ENCODE measurements around the gene RGS2. TPM values are rescaled to one million over a fixed set of nuclear protein-coding genes. Genes with fewer than 3 reads are reported as not detected.
A peak's percentile ranks its signal among the peaks of the same experiment; 100 is the strongest.

RGS2 gene
- 10 to 100 TPM; 36.8 to 44.2 (median 36.9) TPM for polyA plus RNA-seq (ENCODE audit: insufficient read length in 3 of 3)

- peak; percentile 78 to 89 (median 82) for DNase-seq (ENCODE audit: low read depth in 3 of 3, low spot score in 2 of 3)
Measured at GRCh38 chr1:192808518-192809306, at the start of gene RGS2. Gene RGS2, plus strand, starts transcription at chr1:192809039. Its CDS starts 33 bp downstream, at chr1:192809072.

DNA sequence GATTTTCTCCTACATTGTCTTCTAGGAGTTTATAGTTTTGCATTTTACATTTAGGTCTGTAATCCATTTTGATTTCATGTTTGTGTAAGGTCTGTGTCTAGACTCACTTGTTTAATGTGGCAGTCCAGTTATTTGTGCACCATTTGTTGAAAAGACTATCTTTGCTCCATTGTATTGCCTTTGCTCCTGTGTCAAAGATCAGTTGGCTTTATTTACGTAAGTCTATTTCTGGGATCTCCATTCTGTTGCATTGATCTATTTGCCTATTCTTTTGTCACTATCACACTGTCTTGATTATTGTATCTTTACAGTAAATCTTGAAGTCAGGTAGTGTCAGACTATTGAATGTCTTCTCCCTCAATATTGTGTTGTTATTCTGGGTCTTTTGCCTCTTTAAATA is 49.7 kb upstream of the RGS2 start:
- DNase-seq (ENCODE audit: low read depth in 3 of 3, low spot score in 2 of 3) = no peak

- no peak for DNase-seq (ENCODE audit: low read depth in 3 of 3, low spot score in 2 of 3)
Measured at GRCh38 chr1:192762265-192762664, 46.6 kb upstream of the RGS2 start.

GRCh38 chr1:192763243-192763642 is 45.6 kb upstream of the RGS2 start:
- no peak for DNase-seq (ENCODE audit: low read depth in 3 of 3, low spot score in 2 of 3)

GRCh38 chr1:192763756-192764155 is 45.1 kb upstream of the RGS2 start:
- DNase-seq (ENCODE audit: low read depth in 3 of 3, low spot score in 2 of 3) = no peak

- no peak for DNase-seq (ENCODE audit: low read depth in 3 of 3, low spot score in 2 of 3)
Measured at GRCh38 chr1:192764675-192765074, 44.2 kb upstream of the RGS2 start.

DNA sequence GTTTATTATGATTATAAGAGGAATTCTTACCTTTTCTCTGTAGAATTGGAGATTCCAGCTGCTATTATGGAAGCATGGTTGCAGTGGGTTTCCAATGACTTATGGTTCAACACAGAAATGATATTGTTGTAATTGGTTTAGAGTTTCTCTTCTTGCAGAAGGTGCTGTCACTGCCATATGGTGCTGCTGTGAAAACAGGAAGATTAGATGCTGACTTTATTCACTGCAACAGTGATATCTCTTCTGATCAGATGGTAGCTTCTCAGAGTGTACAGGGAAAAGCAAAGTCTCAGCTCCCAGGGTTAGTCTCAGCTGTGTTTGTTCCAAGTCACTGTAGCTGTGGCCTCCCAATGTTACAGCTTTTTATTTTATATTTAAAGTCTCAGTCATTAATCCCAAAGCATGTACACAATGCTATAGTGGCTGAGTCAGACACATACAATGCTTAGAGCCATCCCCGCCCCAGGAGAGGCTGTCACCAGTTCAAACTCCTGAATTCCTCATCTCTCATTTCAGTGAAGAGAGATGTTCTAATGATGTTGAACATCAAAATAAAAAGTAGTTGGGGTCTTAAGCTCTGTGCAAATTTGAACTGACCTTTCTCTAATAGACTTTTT is 42.7 kb upstream of the RGS2 start:
- DNase-seq (ENCODE audit: low read depth in 3 of 3, low spot score in 2 of 3) = no peak

- DNase-seq (ENCODE audit: low read depth in 3 of 3, low spot score in 2 of 3) = no peak
Measured at GRCh38 chr1:192766876-192767275, 42.0 kb upstream of the RGS2 start.

DNA sequence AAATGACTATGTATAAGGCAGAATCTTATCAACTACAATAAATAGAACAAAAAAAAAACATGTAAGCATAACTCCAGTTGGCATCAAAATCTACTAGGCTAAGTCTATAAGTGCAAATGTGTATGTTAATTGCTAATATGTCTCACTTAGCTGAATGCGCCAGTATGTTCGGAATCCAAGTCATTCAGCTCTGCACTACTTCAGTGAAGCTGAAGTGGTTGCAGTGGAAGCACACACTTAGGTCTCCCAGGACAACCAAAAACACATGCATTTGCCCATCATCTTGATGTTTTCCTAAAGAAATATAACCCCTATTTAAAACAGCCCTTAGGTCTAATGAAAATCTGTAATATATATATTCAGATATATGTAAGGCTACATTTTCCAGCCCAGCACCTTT is 41.0 kb upstream of the RGS2 start:
- DNase-seq (ENCODE audit: low read depth in 3 of 3, low spot score in 2 of 3) = no peak

DNA sequence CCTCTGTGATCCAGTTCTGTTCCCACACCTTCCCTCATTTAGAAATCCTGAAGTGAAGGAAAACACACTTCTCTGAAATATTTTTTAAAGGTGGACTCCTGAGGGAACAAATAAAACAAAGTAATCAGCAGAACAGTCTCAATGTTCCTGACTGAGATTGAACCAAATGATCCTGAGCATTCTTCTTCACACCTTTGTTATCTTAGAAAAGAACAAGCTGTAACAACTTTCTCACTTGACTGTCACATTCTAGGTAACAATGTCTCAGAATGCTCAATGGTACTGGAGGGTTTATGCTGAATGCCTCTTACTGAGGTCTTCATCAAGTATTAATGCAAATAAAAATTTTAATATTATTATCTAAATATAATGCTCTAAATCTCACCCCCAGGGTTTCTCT is 40.4 kb upstream of the RGS2 start:
- DNase-seq (ENCODE audit: low read depth in 3 of 3, low spot score in 2 of 3) = no peak

GRCh38 chr1:192771341-192771740 is 37.5 kb upstream of the RGS2 start:
- DNase-seq (ENCODE audit: low read depth in 3 of 3, low spot score in 2 of 3) = no peak

DNA sequence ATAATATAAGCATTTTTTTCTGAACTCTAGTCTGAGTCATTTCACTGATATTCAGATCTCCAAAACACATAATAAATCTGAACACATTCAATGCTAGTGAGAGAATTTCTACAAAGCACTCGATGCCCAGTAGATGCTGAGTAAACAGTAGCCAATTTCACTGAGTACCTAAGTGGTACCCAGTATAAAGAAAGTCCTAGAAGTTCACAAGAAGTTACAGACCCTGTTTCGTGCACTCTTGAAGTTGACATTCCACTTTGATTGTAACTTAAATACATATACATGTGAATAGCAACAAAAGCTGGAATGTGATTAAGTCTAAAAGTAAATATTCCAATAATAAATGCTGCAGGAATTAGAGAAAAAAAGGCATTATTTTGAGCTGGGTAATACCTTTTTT is 33.2 kb upstream of the RGS2 start:
- no peak for DNase-seq (ENCODE audit: low read depth in 3 of 3, low spot score in 2 of 3)

GRCh38 chr1:192776206-192776605 is 32.6 kb upstream of the RGS2 start:
- no peak for DNase-seq (ENCODE audit: low read depth in 3 of 3, low spot score in 2 of 3)

DNA sequence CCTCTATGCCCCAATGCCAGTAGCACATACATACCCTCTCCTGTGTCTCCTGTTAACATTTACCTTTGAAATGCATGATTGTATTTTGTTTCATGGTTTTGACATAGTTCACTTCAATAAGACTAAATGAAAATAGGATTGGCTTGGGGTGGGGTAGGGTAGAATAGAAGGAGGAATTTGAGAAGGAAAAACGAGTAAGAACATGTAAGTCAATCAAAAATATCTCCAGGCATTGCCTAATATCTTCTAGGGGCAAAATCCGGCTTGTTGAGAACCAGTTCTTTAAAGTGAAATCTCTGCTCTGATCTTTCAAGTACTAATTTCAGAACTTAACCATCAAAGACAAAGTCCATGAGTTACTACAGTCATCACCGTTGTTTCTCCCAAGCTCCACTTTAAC is 31.8 kb upstream of the RGS2 start:
- DNase-seq (ENCODE audit: low read depth in 3 of 3, low spot score in 2 of 3) = no peak

- DNase-seq (ENCODE audit: low read depth in 3 of 3, low spot score in 2 of 3) = no peak
Measured at GRCh38 chr1:192783791-192784190, 25.0 kb upstream of the RGS2 start.

DNA sequence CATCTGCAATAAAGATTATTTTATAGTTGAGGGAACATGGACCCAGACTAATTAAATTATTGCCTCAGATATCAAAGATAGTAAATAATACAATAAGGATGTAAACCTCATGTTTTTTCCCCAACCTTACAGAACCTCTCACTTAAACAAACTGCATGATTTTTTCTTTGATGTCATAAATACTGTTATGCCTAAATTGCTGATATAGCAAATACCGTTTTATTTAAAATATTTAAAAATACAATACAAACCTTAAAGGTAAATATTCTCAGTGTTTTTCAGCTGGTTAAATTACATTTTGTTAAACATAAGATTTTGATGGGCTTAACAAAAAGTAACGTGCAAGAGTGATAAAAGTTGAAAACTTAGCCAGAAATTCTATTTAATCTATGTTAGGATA is 24.4 kb upstream of the RGS2 start:
- DNase-seq (ENCODE audit: low read depth in 3 of 3, low spot score in 2 of 3) = no peak

DNA sequence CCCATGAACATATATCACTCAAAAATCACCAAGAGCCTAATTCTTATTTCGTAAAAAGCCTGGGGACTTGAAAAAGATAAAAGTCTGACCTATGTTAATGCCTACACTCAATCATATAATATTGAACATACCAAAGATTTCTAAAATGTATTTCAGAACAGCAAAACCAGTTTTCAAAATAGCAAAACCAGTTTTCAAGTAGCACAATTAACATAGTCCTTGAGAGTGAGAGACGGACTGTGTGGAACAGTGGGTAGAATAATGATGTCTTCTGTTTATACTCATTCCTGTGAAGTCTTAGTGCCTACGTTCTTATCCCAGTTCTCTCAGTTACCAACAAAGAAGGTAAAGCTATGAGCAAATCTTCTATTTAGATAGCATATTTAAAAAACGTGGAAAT is 22.3 kb upstream of the RGS2 start:
- no peak for DNase-seq (ENCODE audit: low read depth in 3 of 3, low spot score in 2 of 3)

DNA sequence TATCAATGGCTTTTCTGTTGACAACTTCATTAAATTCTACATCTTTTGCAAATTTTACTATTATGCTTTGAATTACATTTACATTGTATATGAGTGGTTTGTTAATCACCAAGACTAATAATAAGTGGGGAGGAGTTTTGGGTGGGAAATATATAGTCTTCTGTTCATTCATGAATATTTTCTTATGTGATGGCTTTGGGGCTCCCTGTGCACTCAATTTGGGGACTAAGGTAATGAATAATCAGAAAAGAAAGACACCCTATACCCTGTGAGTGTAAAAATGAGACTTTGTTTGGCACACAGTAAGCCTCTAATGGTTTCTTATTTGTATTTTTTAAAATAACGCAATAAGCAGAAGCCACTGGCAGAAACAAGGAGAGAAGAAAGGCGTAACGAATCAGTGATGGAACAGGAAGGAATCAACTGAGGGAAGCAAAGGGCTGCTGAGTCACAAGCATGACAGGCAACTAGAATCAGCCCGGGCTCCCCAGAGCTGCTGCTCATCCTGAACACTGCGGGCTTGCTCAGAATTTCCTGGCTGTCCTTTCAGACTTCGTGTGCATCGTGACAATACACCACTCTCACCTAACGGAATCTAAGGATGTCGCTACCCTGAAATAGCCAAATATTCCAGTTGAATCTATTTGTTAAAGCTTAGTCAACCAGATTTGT is 20.8 kb upstream of the RGS2 start:
- no peak for DNase-seq (ENCODE audit: low read depth in 3 of 3, low spot score in 2 of 3)

DNA sequence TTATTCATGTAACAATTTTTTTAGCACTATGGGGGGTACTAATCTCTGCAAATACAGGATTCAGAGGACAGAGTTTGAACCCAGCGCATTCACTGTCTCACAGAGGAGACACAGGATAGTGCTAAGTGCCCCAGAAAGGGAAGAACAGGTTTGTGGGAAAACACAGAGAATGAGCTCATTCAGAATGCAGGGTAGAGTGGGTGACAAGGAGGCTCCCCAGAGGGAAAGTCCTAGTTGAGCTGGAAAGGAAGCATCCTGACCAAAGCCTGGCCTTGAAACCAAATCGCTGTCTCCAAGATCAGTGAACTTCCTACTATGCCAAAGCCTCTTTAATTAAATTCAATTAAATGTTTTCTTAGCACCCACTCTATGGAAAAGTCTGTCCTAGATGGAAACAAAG is 19.0 kb upstream of the RGS2 start:
- no peak for DNase-seq (ENCODE audit: low read depth in 3 of 3, low spot score in 2 of 3)

DNA sequence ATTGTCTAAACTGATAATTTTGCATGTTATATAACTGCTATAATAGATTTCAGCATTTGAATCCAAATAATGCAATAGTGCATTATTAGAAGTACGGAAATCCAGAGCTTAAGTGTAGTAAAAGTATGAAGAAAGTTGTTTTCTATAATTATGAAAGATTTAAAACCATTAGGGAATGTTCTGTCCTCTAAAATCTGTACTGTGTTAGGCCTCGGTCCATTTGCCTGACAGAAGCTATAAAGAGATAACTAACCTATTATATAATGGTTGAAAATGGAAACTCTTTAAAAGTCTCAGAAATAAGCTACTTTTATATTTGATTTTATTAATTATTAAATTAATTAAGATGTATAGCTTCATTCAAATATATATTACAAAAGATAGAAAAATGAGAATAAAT is 16.2 kb upstream of the RGS2 start:
- DNase-seq (ENCODE audit: low read depth in 3 of 3, low spot score in 2 of 3) = no peak

GRCh38 chr1:192793983-192794767 is 14.7 kb upstream of the RGS2 start:
- no peak for DNase-seq (ENCODE audit: low read depth in 3 of 3, low spot score in 2 of 3)
